ENCODE measurements around the gene ADRA2A.

GRCh38 chr10:111081595-111081994 is 4.8 kb downstream of the ADRA2A start:
- TF ChIP-seq CTCF (IDR thresholded peaks at IDR 0.05): no peak
- TF ChIP-seq POLR2AphosphoS5 (IDR thresholded peaks at IDR 0.05; ENCODE audit: low read depth, low read length): no peak

Measured in Panc1 (cell line).